GM12878 (cell line): Measurements from ENCODE around the gene PITPNC1. TPM values are rescaled to one million over a fixed set of nuclear protein-coding genes. Genes with fewer than 3 reads are reported as not detected.

ENCODE experiments used
- ASH2L ChIP-seq: fragments of 300-600, 200-600 bp; sonication (generic); IDR thresholded peaks from 2 replicates; pipeline ENCODE4 v1.6.1; 2017; ENCODE audit warnings: low read depth, mild to moderate bottlenecking, borderline replicate concordance
- BACH1 ChIP-seq: fragments of 450-650 bp; IDR thresholded peaks from 2 replicates; pipeline ENCODE4 v1.6.1; 2017; ENCODE audit warnings: mild to moderate bottlenecking, borderline replicate concordance
- BCL11A ChIP-seq: IDR thresholded peaks from 2 replicates; pipeline ENCODE4 v1.6.1; 2011; ENCODE audit warnings: low read depth, low read length
- CHD1 ChIP-seq: IDR thresholded peaks from 2 replicates; pipeline ENCODE4 v1.6.1; 2012; ENCODE audit warnings: low read depth, low read length, improper control_type of control experiment
- CHD2 ChIP-seq: IDR thresholded peaks from 2 replicates; pipeline ENCODE4 v1.6.1; 2011; ENCODE audit warnings: low read depth, low read length, improper control_type of control experiment, borderline replicate concordance
- FOXK2 ChIP-seq: fragments of 450-650 bp; IDR thresholded peaks from 2 replicates; pipeline ENCODE4 v1.6.1; 2017; ENCODE audit warnings: mild to moderate bottlenecking, moderate library complexity
- HDGF ChIP-seq: fragments of 450-650 bp; IDR thresholded peaks from 2 replicates; pipeline ENCODE4 v1.6.1; 2016; ENCODE audit warnings: antibody characterized with exemption
- KDM1A ChIP-seq: fragments of 200-600 bp; sonication (generic); IDR thresholded peaks from 2 replicates; pipeline ENCODE4 v1.6.1; 2016; ENCODE audit warnings: borderline replicate concordance
- NFXL1 ChIP-seq: fragments of 450-650 bp; IDR thresholded peaks from 2 replicates; pipeline ENCODE4 v1.6.1; 2017; ENCODE audit warnings: antibody characterized with exemption, mild to moderate bottlenecking, borderline replicate concordance
- NFYB ChIP-seq: IDR thresholded peaks from 2 replicates; pipeline ENCODE4 v1.6.1; 2011; ENCODE audit warnings: low read depth, mild to moderate bottlenecking, low read length, improper control_type of control experiment, moderate library complexity; ENCODE audit not compliant: insufficient read depth
- RAD51 ChIP-seq: fragments of 450-650 bp; IDR thresholded peaks from 2 replicates; pipeline ENCODE4 v1.6.1; 2016; ENCODE audit warnings: moderate library complexity, mild to moderate bottlenecking, inconsistent platforms
- RELA ChIP-seq: fragments of 450-650 bp; IDR thresholded peaks from 2 replicates; pipeline ENCODE4 v1.8.0; 2014; ENCODE audit warnings: borderline replicate concordance; ENCODE audit not compliant: partially characterized antibody
- RFX5 ChIP-seq: IDR thresholded peaks from 2 replicates; pipeline ENCODE4 v1.6.1; 2011; ENCODE audit warnings: low read depth, low read length, improper control_type of control experiment
- SRF ChIP-seq, 2 experiments: IDR thresholded peaks; 2 replicates each; pipeline ENCODE4 v1.6.1; 2011; ENCODE audit warnings: low read depth in 2 of 2, low read length in 2 of 2, mild to moderate bottlenecking in 1 of 2, moderate library complexity in 1 of 2
- ZNF622 ChIP-seq: fragments of 450-650 bp; IDR thresholded peaks from 2 replicates; pipeline ENCODE4 v1.6.1; 2017; ENCODE audit warnings: mild to moderate bottlenecking, inconsistent platforms
- polyA plus RNA-seq, 11 experiments: library from polyadenylated mRNA; depleted of rRNA in 4 of 11; unstranded in 6 of 11; stranded (reverse) in 5 of 11; fragments of >200 nt; fragmentation: Nextera tagmentation in 4 of 11; fragmentation: Illumina TruSeq in 1 of 11; extraction: Ambion mirVana in 4 of 11; extraction: Trizol in 1 of 11; gene quantifications; 1 replicate in 1 of 11; 2 replicates in 10 of 11; pipeline versions ENCODE4 v1.2.1 to v1.2.3, GENCODE V29; 2011 to 2016; ENCODE audit warnings: inconsistent platforms in 2 of 11, missing spikeins in 2 of 11, low read depth in 1 of 11
- total RNA-seq, 4 experiments: library from RNA; depleted of rRNA in 3 of 4; stranded (reverse); fragments of >200 nt in 3 of 4; fragmentation: Illumina TruSeq in 1 of 4; extraction: Trizol in 1 of 4; gene quantifications; 2 replicates each; pipeline versions ENCODE4 v1.2.1 to v1.2.3, GENCODE V29; 2013 to 2021
- TF ChIP-seq, protein P1 (sequence below): IDR thresholded peaks from 2 replicates; pipeline ENCODE4 v1.6.1; 2012; ENCODE audit warnings: low read depth, low read length, improper control_type of control experiment
- TF ChIP-seq, protein P2 (sequence below): IDR thresholded peaks from 2 replicates; pipeline ENCODE4 v1.6.1; 2012; ENCODE audit warnings: mild to moderate bottlenecking, low read depth, low read length
- TF ChIP-seq, protein P3 (sequence below): IDR thresholded peaks from 2 replicates; pipeline ENCODE4 v1.6.1; 2012; ENCODE audit warnings: low read depth, low read length, improper control_type of control experiment
- TF ChIP-seq, protein P4 (sequence below): fragments of 450-650 bp; formaldehyde crosslinking; IDR thresholded peaks from 2 replicates; pipeline ENCODE4 v1.4.0; 2020; ENCODE audit warnings: mild to moderate bottlenecking, moderate library complexity
- TF ChIP-seq, protein P5 (sequence below): fragments of 450-650 bp; conservative IDR thresholded peaks from 2 replicates; pipeline ENCODE4 v1.6.1; 2017; ENCODE audit warnings: mild to moderate bottlenecking, moderate library complexity

Gene PITPNC1
- total and polyA plus RNA-seq, 10 of the 15 experiments (the other 5 are each of a cell fraction or from before 2014, with no cell fraction given): 12.2 to 62.4 (median 47.3) TPM

DNA sequence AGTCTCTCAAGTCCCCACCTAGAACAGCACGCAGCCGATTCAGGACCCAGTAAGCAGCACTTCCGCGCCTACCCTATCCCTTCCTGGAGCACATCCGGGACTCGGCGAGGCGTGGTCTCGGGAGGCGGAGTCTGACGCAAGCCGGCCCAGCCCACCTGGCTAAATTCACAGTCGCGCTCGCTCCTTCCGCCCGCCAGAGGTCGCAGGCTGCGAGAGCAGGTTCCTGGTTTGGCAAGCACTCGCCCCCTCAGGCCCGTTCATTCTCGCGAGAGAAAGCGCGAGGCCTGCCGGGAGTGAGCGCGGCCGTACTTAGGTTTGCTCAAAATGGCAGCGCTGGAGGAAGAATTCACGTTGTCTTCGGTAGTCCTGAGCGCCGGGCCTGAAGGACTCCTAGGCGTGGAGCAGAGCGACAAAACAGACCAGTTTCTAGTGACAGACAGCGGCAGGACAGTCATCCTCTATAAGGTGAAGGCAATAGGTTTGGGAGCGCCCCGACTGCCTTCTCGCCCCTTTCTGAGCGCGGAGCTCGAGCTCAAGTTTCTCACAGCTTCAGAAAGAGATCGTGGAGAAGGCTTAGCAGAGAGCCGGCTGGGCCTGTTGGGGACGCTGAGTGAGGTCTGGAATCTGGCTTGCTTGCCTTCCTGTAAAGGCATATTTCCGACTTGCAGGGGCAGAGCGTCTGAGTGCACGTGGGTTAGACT, 340.7 kb downstream of the PITPNC1 start, which contains the start of gene NOL11 (continued):
- TF ChIP-seq, protein P1, sequence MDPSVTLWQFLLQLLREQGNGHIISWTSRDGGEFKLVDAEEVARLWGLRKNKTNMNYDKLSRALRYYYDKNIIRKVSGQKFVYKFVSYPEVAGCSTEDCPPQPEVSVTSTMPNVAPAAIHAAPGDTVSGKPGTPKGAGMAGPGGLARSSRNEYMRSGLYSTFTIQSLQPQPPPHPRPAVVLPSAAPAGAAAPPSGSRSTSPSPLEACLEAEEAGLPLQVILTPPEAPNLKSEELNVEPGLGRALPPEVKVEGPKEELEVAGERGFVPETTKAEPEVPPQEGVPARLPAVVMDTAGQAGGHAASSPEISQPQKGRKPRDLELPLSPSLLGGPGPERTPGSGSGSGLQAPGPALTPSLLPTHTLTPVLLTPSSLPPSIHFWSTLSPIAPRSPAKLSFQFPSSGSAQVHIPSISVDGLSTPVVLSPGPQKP: peak; percentile 85
- no peak for TF ChIP-seq NFYB
- TF ChIP-seq BACH1: peak; percentile 21; the same call in 1 of the 2 replicates
- TF ChIP-seq, protein P2, sequence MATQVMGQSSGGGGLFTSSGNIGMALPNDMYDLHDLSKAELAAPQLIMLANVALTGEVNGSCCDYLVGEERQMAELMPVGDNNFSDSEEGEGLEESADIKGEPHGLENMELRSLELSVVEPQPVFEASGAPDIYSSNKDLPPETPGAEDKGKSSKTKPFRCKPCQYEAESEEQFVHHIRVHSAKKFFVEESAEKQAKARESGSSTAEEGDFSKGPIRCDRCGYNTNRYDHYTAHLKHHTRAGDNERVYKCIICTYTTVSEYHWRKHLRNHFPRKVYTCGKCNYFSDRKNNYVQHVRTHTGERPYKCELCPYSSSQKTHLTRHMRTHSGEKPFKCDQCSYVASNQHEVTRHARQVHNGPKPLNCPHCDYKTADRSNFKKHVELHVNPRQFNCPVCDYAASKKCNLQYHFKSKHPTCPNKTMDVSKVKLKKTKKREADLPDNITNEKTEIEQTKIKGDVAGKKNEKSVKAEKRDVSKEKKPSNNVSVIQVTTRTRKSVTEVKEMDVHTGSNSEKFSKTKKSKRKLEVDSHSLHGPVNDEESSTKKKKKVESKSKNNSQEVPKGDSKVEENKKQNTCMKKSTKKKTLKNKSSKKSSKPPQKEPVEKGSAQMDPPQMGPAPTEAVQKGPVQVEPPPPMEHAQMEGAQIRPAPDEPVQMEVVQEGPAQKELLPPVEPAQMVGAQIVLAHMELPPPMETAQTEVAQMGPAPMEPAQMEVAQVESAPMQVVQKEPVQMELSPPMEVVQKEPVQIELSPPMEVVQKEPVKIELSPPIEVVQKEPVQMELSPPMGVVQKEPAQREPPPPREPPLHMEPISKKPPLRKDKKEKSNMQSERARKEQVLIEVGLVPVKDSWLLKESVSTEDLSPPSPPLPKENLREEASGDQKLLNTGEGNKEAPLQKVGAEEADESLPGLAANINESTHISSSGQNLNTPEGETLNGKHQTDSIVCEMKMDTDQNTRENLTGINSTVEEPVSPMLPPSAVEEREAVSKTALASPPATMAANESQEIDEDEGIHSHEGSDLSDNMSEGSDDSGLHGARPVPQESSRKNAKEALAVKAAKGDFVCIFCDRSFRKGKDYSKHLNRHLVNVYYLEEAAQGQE: no peak
- TF ChIP-seq, protein P3, sequence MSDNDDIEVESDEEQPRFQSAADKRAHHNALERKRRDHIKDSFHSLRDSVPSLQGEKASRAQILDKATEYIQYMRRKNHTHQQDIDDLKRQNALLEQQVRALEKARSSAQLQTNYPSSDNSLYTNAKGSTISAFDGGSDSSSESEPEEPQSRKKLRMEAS: peak; percentile 73; the same call in 1 of the 2 replicates
- TF ChIP-seq HDGF: peak; percentile 93; the same call in 1 of the 2 replicates
- no peak for TF ChIP-seq NFXL1
- no peak for TF ChIP-seq RAD51
- 0 out of 2 replicates have a peak, but pooled peaks have one; percentile 38 for TF ChIP-seq RFX5
- peak; percentile 34 to 72; a peak in 3 of 4 replicates for TF ChIP-seq SRF (IDR thresholded peaks at IDR 0.05; ENCODE audit: low read depth in 2 of 2, low read length in 2 of 2)
- no peak for TF ChIP-seq KDM1A
- peak; percentile 81 for TF ChIP-seq RELA
- peak; percentile 100 for TF ChIP-seq CHD2
- TF ChIP-seq, protein P4, sequence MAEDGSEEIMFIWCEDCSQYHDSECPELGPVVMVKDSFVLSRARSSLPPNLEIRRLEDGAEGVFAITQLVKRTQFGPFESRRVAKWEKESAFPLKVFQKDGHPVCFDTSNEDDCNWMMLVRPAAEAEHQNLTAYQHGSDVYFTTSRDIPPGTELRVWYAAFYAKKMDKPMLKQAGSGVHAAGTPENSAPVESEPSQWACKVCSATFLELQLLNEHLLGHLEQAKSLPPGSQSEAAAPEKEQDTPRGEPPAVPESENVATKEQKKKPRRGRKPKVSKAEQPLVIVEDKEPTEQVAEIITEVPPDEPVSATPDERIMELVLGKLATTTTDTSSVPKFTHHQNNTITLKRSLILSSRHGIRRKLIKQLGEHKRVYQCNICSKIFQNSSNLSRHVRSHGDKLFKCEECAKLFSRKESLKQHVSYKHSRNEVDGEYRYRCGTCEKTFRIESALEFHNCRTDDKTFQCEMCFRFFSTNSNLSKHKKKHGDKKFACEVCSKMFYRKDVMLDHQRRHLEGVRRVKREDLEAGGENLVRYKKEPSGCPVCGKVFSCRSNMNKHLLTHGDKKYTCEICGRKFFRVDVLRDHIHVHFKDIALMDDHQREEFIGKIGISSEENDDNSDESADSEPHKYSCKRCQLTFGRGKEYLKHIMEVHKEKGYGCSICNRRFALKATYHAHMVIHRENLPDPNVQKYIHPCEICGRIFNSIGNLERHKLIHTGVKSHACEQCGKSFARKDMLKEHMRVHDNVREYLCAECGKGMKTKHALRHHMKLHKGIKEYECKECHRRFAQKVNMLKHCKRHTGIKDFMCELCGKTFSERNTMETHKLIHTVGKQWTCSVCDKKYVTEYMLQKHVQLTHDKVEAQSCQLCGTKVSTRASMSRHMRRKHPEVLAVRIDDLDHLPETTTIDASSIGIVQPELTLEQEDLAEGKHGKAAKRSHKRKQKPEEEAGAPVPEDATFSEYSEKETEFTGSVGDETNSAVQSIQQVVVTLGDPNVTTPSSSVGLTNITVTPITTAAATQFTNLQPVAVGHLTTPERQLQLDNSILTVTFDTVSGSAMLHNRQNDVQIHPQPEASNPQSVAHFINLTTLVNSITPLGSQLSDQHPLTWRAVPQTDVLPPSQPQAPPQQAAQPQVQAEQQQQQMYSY (CRISPR knock-in tag): no peak
- no peak for TF ChIP-seq BCL11A
- TF ChIP-seq, protein P5, sequence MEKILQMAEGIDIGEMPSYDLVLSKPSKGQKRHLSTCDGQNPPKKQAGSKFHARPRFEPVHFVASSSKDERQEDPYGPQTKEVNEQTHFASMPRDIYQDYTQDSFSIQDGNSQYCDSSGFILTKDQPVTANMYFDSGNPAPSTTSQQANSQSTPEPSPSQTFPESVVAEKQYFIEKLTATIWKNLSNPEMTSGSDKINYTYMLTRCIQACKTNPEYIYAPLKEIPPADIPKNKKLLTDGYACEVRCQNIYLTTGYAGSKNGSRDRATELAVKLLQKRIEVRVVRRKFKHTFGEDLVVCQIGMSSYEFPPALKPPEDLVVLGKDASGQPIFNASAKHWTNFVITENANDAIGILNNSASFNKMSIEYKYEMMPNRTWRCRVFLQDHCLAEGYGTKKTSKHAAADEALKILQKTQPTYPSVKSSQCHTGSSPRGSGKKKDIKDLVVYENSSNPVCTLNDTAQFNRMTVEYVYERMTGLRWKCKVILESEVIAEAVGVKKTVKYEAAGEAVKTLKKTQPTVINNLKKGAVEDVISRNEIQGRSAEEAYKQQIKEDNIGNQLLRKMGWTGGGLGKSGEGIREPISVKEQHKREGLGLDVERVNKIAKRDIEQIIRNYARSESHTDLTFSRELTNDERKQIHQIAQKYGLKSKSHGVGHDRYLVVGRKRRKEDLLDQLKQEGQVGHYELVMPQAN: no peak; the same call in none of the 2 replicates
- TF ChIP-seq FOXK2: no peak
- TF ChIP-seq CHD1: no peak
- TF ChIP-seq ZNF622: no peak
- TF ChIP-seq ASH2L: 0 out of 2 replicates have a peak, but pooled peaks have one; percentile 58
